Activated CD8-positive, alpha-beta T cell treated with anti-CD3 and anti-CD28 coated beads for 36 hours (primary cell): ENCODE results near the gene RNU7-1. TPM values are rescaled to one million over a fixed set of nuclear protein-coding genes. Genes with fewer than 3 reads are reported as not detected.

Source experiments
- ATAC-seq: fragments of 200-7000 bp; cut with Tn5 transposase; one replicate; pipeline ENCODE4 v1.10.0; 2021; ENCODE audit warnings: mild to moderate bottlenecking, moderate library complexity
- CTCF ChIA-PET: fragments of 350-600 bp; sonication (Branson Sonifier 250); formaldehyde crosslinking; loops from one replicate; lab custom pipeline; 2021; ENCODE audit warnings: antibody characterized with exemption; lab: Charles Lee
- POLR2A ChIA-PET: fragments of 350-600 bp; sonication (Branson Sonifier 250); formaldehyde crosslinking; loops from one replicate; lab custom pipeline; 2021; ENCODE audit warnings: antibody characterized with exemption; lab: Charles Lee
- DNase-seq: peaks from one replicate; pipeline ENCODE4 v3.0.0-alpha.2; 2020
- H3K27ac Mint-ChIP-seq: one replicate; pipeline ENCODE4 v1.8.0; 2021; ENCODE audit warnings: mild to moderate bottlenecking, mixed read lengths
- H3K27me3 Mint-ChIP-seq: one replicate; pipeline ENCODE4 v1.8.0; 2021; ENCODE audit warnings: mixed read lengths
- H3K36me3 Mint-ChIP-seq: one replicate; pipeline ENCODE4 v1.8.0; 2021; ENCODE audit warnings: low read depth, mixed read lengths
- H3K4me1 Mint-ChIP-seq: one replicate; pipeline ENCODE4 v1.8.0; 2021; ENCODE audit warnings: low read depth, mixed read lengths
- H3K4me3 Mint-ChIP-seq: one replicate; pipeline ENCODE4 v1.8.0; 2021; ENCODE audit warnings: mild to moderate bottlenecking, moderate library complexity, mixed read lengths
- H3K9me3 Mint-ChIP-seq: one replicate; pipeline ENCODE4 v1.8.0; 2021; ENCODE audit warnings: mixed read lengths
- intact Hi-C: fragments of 100-400 bp; cut with micrococcal nuclease; formaldehyde crosslinking; loops from one replicate; pipeline ENCODE4 v1.10.0; 2022
- total RNA-seq, 2 experiments: library from RNA; stranded (reverse); gene quantifications; one replicate each; pipeline ENCODE4 v1.2.3, GENCODE V29; 2021
- TF ChIP-seq, protein P1 (sequence below): fragments of 200-600 bp; IDR thresholded peaks from one replicate; pipeline ENCODE4 v1.8.0; 2022; ENCODE audit warnings: antibody characterized with exemption, mild to moderate bottlenecking

Gene RNU7-1
- total RNA-seq, 2 experiments from 2014 or later, result not detected

DNA sequence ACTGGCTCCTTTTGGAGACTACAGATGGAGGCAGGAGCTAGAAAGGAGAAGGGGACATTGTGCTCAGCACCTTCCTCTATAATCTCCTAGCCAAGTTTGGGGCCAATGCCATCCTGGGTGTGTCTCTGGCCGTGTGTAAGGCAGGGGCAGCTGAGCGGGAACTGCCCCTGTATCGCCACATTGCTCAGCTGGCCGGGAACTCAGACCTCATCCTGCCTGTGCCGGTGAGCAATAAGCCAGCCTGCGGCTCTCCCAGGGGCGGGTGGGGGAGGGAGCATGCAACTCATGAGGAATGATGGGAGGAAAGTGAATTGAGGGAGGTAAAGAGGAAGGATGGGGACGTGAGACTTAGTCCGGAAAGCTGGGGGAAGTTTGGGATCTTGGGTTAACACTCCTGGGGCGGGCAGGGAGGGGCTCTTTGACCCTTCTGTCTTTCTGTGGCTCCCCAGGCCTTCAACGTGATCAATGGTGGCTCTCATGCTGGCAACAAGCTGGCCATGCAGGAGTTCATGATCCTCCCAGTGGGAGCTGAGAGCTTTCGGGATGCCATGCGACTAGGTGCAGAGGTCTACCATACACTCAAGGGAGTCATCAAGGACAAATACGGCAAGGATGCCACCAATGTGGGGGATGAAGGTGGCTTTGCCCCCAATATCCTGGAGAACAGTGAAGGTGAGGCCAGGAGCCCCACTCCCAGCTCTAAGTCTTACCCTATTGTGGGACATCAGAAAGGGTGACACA, 26.0 kb upstream of the RNU7-1 start:
- no peak overlapping the region for H3K4me3 Mint-ChIP-seq
- H3K27me3 Mint-ChIP-seq, result no peaks in the 10 kb centered on the region
- peaks cover 48% of the 10 kb centered on the region for H3K4me1 Mint-ChIP-seq
- intact Hi-C loops, result no loop called here
- TF ChIP-seq, protein P1, sequence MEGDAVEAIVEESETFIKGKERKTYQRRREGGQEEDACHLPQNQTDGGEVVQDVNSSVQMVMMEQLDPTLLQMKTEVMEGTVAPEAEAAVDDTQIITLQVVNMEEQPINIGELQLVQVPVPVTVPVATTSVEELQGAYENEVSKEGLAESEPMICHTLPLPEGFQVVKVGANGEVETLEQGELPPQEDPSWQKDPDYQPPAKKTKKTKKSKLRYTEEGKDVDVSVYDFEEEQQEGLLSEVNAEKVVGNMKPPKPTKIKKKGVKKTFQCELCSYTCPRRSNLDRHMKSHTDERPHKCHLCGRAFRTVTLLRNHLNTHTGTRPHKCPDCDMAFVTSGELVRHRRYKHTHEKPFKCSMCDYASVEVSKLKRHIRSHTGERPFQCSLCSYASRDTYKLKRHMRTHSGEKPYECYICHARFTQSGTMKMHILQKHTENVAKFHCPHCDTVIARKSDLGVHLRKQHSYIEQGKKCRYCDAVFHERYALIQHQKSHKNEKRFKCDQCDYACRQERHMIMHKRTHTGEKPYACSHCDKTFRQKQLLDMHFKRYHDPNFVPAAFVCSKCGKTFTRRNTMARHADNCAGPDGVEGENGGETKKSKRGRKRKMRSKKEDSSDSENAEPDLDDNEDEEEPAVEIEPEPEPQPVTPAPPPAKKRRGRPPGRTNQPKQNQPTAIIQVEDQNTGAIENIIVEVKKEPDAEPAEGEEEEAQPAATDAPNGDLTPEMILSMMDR, result no peak
- ChIA-PET CTCF (interaction anchor here (0.9 to 1.8 kb wide), 4 partner anchors 9 to 48 kb away, joined by 3 to 9 read pairs (median 4); no protein-coding TSS in a partner anchor), POLR2A (interaction anchor here (0.9 to 8.2 kb wide), 7 partner anchors 9 to 26 kb away, joined by 3 to 62 read pairs (median 5); partner anchors contain the start of genes C12orf57 and RNU7-1)
- ATAC-seq (no peak), DNase-seq (no peak)
- H3K27ac Mint-ChIP-seq, result no peak overlapping the region
- H3K9me3 Mint-ChIP-seq, result no peaks in the 10 kb centered on the region
- H3K36me3 Mint-ChIP-seq, result peaks cover 58% of the 10 kb centered on the region

DNA sequence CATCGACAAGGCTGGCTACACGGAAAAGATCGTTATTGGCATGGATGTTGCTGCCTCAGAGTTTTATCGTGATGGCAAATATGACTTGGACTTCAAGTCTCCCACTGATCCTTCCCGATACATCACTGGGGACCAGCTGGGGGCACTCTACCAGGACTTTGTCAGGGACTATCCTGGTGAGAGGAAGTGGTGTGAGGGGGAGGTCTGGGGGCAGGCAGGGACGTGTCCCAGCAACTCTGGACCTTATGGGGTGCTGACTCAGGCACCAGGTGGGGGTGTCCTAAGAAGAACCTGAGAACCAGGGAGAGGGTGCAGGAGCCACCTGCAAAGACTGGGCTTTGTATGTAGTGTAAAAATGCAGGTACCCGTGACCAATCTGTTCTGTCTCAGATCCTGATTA, 24.0 kb upstream of the RNU7-1 start:
- ChIA-PET POLR2A (interaction anchor here (0.6 to 1.6 kb wide), 7 partner anchors 9 to 48 kb away, joined by 3 to 7 read pairs (median 3); partner anchors contain the start of genes C12orf57, LRRC23 and RNU7-1), CTCF (interaction anchor here (0.9 to 1.2 kb wide), 2 partner anchors 14 to 41 kb away, joined by 3 read pairs; no protein-coding TSS in a partner anchor)
- H3K4me1 Mint-ChIP-seq, result peaks cover 47% of the 10 kb centered on the region
- H3K27ac Mint-ChIP-seq, result peak overlapping the region; percentile 49
- H3K4me3 Mint-ChIP-seq, result no peak overlapping the region
- H3K27me3 Mint-ChIP-seq, result no peaks in the 10 kb centered on the region
- no peak for ATAC-seq
- no peaks in the 10 kb centered on the region for H3K9me3 Mint-ChIP-seq
- no peak for DNase-seq
- intact Hi-C loops, result no loop called here
- peaks cover 67% of the 10 kb centered on the region for H3K36me3 Mint-ChIP-seq
- TF ChIP-seq, protein P1, result no peak

DNA sequence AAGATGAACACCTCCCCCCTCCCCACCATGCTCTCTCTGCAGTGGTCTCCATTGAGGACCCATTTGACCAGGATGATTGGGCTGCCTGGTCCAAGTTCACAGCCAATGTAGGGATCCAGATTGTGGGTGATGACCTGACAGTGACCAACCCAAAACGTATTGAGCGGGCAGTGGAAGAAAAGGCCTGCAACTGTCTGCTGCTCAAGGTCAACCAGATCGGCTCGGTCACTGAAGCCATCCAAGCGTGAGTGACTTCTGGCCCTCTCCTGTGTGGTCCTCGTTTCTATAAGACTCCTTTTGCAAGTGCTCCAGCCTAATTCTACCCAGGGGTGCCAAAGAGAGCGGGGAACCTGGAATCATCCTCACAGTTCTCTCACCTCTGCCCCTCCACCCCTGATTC, 22.1 kb upstream of the RNU7-1 start:
- intact Hi-C loops, result no loop called here
- H3K36me3 Mint-ChIP-seq, result peaks cover 48% of the 10 kb centered on the region
- DNase-seq, result no peak
- peaks cover 46% of the 10 kb centered on the region for H3K4me1 Mint-ChIP-seq
- TF ChIP-seq, protein P1, result no peak
- H3K4me3 Mint-ChIP-seq, result no peak overlapping the region
- H3K9me3 Mint-ChIP-seq, result no peaks in the 10 kb centered on the region
- ATAC-seq, result no peak
- H3K27me3 Mint-ChIP-seq, result no peaks in the 10 kb centered on the region
- POLR2A ChIA-PET, result interaction anchor here (0.9 to 36.0 kb wide), 3 partner anchors 17 to 60 kb away, joined by 3 to 1266 read pairs (median 4); partner anchors contain the start of genes C12orf57, PTPN6 and RNU7-1
- CTCF ChIA-PET, result interaction anchor here (0.9 to 1.7 kb wide), 5 partner anchors 9 to 43 kb away, joined by 3 to 6 read pairs (median 3); partner anchors contain the start of gene LRRC23
- H3K27ac Mint-ChIP-seq, result peak overlapping the region; percentile 20

DNA sequence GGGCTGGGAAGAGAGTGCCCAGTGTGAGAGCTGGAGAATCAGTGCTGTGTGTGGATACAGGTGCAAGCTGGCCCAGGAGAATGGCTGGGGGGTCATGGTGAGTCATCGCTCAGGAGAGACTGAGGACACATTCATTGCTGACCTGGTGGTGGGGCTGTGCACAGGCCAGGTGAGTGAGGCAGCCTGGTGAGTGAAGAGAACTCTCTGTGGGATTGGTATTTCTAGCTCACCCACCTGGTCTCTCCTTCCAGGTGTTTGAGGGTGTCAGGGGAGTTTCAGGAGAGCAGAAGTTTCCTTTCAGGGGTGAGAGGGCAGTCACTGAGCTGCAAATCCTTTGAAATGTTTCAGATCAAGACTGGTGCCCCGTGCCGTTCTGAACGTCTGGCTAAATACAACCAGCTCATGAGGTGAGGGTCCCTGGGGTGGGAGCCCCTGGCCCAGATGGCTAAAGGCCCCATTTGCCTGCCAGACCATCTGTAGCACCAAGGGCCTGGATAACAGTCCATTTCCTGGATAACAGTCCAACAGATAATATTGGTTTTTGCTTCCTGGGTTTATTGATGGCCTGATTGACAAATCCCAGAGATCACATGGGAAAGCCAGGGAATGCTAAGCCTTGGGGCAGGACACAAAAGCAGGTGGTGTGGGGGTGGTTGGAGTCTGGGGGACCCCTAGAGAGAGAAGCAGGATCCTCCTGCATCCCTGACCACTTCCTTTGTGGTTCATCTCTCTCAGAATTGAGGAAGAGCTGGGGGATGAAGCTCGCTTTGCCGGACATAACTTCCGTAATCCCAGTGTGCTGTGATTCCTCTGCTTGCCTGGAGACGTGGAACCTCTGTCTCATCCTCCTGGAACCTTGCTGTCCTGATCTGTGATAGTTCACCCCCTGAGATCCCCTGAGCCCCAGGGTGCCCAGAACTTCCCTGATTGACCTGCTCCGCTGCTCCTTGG, 21.3 kb upstream of the RNU7-1 start:
- H3K27ac Mint-ChIP-seq, result no peak overlapping the region
- DNase-seq (no peak), ATAC-seq (no peak)
- ChIA-PET POLR2A (interaction anchor here (0.9 to 36.0 kb wide), 3 partner anchors 16 to 61 kb away, joined by 3 to 1266 read pairs (median 4); partner anchors contain the start of genes C12orf57, PTPN6 and RNU7-1), CTCF (interaction anchor here (0.9 to 1.7 kb wide), 4 partner anchors 8 to 42 kb away, joined by 3 to 6 read pairs (median 3); partner anchors contain the start of gene LRRC23)
- peaks cover 46% of the 10 kb centered on the region for H3K4me1 Mint-ChIP-seq
- TF ChIP-seq, protein P1, result no peak
- intact Hi-C loops, result no loop called here
- peaks cover 40% of the 10 kb centered on the region for H3K36me3 Mint-ChIP-seq
- no peaks in the 10 kb centered on the region for H3K9me3 Mint-ChIP-seq
- H3K27me3 Mint-ChIP-seq, result no peaks in the 10 kb centered on the region
- H3K4me3 Mint-ChIP-seq, result no peak overlapping the region
